ENCODE results near the gene LRMDA.
"Not testable (repeated sequence)": the region's sequence is repeated elsewhere in the genome, so short reads cannot be mapped to it uniquely, and the experiment has no call there.

The LRMDA gene

GRCh38 chr10:75508814-75509306, 77.4 kb downstream of the LRMDA start:
- DNase-seq: no peak

GRCh38 chr10:75509706-75510105, 78.3 kb downstream of the LRMDA start:
- DNase-seq: no peak

DNA sequence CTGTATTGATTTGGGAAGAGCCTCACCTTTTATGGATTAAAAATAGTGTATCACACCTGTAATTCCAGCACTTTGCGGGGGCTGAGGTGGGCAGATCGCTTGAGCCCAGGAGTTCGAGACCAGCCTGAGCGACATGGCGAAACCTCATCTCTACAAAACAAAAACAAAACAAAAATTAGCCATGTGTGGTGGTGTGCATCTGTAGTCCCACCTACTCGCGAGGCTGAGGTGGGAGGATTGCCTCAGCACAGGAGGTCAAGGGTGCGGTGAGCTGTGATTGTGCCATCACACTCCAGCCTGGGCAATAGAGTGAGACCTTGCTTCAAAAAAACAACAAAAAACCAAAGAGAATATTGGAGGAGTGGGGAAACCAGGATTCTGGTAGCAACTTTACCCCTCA, 79.6 kb downstream of the LRMDA start:
- DNase-seq: no peak

DNA sequence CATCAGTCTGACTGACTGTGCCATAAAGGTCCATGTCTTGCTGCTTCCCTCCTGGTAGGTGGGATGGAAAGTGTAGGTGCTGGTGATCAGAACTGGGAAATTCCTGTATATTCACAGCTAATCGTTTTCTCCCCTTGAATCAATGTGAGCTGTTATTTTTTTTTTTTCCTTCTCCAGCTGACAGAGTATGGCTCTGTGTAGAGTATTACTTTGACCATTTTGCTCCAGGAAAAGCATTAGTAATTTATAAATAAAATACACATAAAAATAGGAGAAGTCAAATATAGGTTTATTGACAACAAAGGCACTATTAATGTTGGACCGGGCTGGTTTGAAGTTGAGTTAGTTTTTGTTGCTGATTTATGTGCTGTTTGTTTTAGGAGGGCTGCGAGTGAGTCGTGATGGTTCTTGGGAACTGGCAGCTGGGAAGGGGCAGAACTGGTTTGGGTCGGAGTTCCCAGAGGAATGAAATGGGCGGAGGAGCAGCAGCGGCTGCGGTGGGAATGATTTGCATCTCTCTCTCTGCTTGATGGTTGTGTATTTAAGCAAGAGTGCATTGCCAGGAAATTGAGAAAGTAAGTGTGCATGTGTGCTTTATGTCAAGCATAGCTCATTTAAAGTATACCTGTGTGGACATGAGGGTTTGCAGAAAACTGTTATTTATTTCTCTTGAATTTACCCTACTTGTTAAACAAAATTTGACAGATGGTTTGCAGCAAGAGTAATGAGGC, 80.9 kb downstream of the LRMDA start:
- peak; percentile 62 for DNase-seq

DNA sequence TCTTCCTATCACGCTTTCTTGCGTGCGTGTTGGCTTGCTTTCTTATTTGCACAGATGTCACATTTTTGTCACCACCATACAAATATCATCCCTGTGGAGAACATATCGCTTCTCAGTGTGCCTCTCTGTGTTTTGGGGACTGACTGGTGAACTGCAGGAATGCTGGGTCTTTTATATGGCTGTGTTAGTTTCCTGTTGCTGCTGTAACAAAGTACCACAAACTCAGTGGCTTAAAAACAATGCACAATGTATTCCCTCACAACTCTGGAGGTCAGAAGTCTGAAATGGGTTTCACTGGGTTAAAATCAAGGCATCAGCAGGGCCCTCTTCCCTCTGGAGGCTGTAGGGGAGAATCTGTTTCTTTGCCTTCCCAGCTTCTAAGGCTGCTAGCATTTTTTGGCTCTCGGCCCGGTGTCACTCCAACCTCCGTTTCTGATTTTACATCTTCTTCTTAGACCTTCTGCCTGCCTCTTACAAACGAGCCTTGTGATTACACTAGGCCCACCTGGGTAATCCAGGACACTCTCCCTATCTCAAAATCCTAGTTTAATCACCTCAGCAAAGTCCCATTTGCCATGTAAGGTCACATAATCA, 82.0 kb downstream of the LRMDA start:
- DNase-seq: no peak

DNA sequence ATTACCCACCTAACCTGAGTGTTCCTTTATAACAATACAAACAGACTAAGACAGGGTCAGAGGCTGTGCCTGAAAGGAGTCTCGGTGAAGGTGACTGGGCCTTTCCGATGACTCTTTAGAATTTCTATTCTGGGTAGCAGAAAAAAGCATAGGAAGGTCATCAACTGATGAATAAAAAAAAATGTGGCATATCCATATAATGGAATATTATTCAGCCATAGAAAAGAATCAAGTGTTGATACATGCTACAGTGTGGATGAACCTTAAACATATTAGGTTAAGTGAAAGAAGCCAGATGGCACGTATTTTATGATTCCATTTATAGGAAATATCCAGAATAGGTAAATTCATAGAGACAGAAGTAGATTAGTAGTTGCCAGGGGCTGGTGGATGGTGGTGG, 83.4 kb downstream of the LRMDA start:
- no peak for DNase-seq

- not testable (repeated sequence) for DNase-seq
These were observed 84.7 kb downstream of the LRMDA start for GRCh38 chr10:75516154-75516553.

GRCh38 chr10:75519213-75519612, 87.8 kb downstream of the LRMDA start:
- DNase-seq: not testable (repeated sequence)

DNA sequence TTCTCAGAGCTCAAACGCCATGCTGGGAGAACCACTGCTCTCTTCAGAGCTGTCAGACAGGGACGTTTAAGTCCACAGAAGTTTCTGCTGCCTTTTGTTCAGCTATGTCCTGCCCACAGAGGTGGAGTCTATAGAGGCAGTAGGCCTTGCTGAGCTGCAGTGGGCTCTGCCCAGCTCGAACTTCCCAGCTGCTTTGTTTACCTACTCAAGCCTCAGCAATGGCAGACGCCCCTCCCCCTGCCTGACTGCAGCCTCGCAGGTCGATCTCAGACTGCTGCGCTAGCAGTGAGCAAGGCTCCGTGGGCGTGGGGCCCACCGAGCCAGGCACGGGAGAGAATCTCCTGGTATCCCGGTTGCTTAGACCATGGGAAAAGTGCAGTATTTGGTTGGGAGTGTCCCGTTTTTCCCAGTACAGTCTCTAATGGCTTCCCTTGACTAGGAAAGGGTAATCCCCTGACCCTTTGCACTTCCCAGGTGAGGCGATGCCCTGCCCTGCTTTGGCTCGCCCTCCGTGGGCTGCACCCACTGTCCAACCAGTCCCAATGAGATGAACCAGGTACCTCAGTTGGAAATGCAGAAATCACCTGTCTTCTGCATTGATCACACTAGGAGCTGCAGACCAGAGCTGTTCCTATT, 89.9 kb downstream of the LRMDA start:
- not testable (repeated sequence) for DNase-seq

DNA sequence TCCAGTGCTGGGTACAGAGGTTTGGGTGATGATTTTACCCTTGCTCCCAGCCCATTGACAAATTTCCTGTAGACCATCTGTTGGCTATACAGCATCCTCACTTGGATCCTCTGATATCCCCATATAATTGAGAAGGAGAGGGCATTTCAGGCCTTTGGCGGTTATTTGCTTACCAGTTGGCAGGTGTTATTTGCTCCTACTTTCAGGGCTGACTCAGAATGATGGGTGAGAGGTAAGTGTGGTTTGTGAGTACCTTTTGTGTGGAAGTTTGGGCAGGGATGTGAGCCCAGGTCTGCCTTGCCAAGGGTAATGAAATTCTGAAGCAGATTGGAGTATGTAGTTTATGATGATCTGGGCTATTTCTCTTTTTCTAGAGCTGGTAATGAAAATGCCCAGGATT, 93.6 kb downstream of the LRMDA start:
- DNase-seq: no peak

DNA sequence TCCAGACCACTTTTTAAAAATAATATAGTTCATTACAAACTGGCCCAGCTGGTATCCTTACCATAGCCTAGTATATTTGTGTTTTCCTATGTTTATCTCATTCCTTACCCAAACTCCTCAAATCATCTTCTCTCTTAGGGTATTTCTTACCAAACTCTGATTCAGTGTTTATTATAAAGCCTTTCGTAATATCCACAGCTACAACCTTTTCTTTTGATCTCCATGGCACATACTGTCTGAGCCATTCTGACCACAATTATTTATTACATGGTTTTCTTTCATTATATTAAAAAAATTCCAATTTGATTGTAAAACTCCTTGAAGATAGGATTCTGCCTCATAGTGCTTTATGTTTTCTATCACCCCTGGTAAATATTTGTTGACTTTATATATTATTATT, 94.2 kb downstream of the LRMDA start:
- no peak for DNase-seq

- DNase-seq: no peak
These were observed 96.1 kb downstream of the LRMDA start for GRCh38 chr10:75527542-75527941.

DNA sequence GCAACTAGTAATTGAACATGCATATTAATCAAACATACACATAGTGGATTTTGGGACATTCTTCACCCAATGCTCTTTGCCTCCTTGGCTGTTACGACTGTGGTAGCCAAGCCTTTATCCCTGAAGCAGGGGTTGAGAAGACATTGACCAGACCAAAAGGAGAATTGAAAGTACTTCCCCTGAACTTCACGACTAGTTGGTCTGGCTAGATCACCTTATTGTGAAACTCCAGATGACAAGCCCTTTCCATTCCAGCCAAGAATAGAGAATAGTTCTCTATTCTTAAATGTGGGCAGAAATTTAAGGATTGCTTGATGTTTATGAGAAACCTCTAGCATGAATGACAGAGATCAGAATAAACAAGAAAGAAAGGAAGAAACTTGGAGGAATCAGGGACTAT, 97.0 kb downstream of the LRMDA start:
- DNase-seq: no peak

DNA sequence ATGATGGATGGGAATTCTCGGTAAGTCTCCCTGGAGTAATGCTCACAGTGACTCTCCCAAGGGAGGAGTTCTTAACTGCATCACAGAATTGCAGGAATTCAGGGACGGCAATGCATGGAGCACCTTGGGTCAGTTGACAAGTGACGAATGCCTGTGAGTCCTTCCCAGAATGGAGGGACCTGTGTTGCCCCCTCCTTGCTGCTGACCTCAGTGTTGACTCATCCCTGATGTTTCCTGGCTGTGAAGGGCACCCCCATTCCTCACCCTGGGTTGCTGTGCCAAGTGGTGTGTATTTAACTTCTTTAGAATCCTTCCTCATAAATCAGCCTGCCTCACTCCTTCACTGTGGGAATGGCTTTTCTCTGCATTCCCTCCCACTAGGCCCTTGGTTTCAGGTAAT, 98.9 kb downstream of the LRMDA start:
- DNase-seq: peak; percentile 71

- no peak for DNase-seq
These were observed 100.2 kb downstream of the LRMDA start for GRCh38 chr10:75531571-75532031.

- no peak for DNase-seq
These were observed 101.0 kb downstream of the LRMDA start for GRCh38 chr10:75532253-75532924.

- no peak for DNase-seq
These were observed 106.7 kb downstream of the LRMDA start for GRCh38 chr10:75538144-75538543.

DNA sequence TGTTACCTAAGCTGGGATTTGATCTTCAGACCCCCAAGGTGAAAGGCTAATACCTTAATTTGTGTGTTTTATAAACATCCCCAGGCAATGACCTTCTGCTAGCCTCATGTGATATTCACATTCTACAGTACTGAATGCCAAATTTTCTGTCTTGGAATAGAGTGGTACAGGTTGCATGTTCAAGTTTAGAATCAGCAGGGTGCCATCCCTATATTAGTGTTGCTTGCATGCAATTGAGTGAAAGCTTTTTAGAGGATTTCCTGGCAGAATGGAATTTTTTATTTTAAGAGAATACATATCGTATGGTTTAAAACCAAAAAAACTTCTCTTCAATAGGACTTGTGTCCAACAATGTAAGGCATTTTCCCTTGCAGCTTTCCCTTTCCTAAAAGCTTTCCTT, 107.3 kb downstream of the LRMDA start:
- DNase-seq: no peak

- DNase-seq: no peak
These were observed 109.0 kb downstream of the LRMDA start for GRCh38 chr10:75540357-75540966.

- DNase-seq: no peak
These were observed 109.6 kb downstream of the LRMDA start for GRCh38 chr10:75540981-75541380.

- DNase-seq: no peak
These were observed 110.0 kb downstream of the LRMDA start for GRCh38 chr10:75541411-75541810.

- DNase-seq: no peak
These were observed 110.7 kb downstream of the LRMDA start for GRCh38 chr10:75542084-75542483.

DNA sequence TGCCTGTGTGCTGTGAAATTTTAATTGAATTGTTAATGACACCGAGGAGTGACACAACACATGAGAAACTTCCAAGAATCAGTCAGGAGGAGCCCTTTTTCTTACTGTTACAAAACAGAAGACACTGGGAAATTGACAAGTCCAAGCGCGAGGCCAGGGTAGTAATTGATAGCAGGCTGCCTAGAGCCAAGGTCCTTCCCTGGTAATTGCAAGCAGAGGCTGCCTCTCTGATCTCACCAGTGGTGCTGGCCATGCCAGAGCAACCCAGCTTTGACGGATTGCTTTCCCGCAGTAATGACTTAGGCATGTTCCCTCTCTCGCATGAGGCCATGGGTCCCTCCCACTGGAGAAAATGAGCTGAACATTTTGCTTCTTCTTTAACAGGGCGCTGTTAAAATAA, 111.5 kb downstream of the LRMDA start:
- peak; percentile 92 for DNase-seq
